GM18508 (cell line): ENCODE measurements around the gene NDUFS8.

Source experiments
- ATAC-seq: cut with Tn5 transposase; IDR thresholded peaks from one replicate; pipeline ENCODE4 v1.9.1; 2021; ENCODE audit warnings: moderate number of reproducible peaks; ENCODE audit not compliant: insufficient read depth, unreplicated experiment

The NDUFS8 gene

GRCh38 chr11:68047437-68048290, 17.2 kb downstream of the NDUFS8 start:
- ATAC-seq, result no peak

GRCh38 chr11:68048681-68049508, 18.4 kb downstream of the NDUFS8 start:
- ATAC-seq, result no peak

GRCh38 chr11:68049509-68050370, 19.3 kb downstream of the NDUFS8 start:
- ATAC-seq, result no peak

GRCh38 chr11:68050371-68050841, 19.9 kb downstream of the NDUFS8 start:
- ATAC-seq, result no peak

- ATAC-seq, result no peak
These were observed 21.0 kb downstream of the NDUFS8 start for GRCh38 chr11:68051191-68052136.

GRCh38 chr11:68052137-68052873, 21.8 kb downstream of the NDUFS8 start:
- no peak for ATAC-seq

GRCh38 chr11:68053117-68053516, 22.6 kb downstream of the NDUFS8 start:
- ATAC-seq, result no peak

GRCh38 chr11:68053981-68054812, 23.7 kb downstream of the NDUFS8 start:
- no peak for ATAC-seq

- no peak for ATAC-seq
These were observed 26.1 kb downstream of the NDUFS8 start for GRCh38 chr11:68056317-68057285.

GRCh38 chr11:68057807-68058206, 27.3 kb downstream of the NDUFS8 start:
- ATAC-seq, result no peak

GRCh38 chr11:68061508-68061907, 31.0 kb downstream of the NDUFS8 start:
- no peak for ATAC-seq

GRCh38 chr11:68064926-68065325, 34.4 kb downstream of the NDUFS8 start:
- ATAC-seq, result no peak

- ATAC-seq, result no peak
These were observed 35.4 kb downstream of the NDUFS8 start for GRCh38 chr11:68065841-68066240.

- no peak for ATAC-seq
These were observed 36.3 kb downstream of the NDUFS8 start for GRCh38 chr11:68066742-68067141.

GRCh38 chr11:68067991-68068390, 37.5 kb downstream of the NDUFS8 start:
- no peak for ATAC-seq

GRCh38 chr11:68071281-68072048, 41.0 kb downstream of the NDUFS8 start:
- no peak for ATAC-seq
